ENCODE results near the gene CKLF. TPM values are rescaled to one million over a fixed set of nuclear protein-coding genes. Genes with fewer than 3 reads are reported as not detected.

Gene CKLF
- polyA plus RNA-seq, 1 of the 3 experiments (the other 2 are of a cell fraction) = 211 TPM

GRCh38 chr16:66536525-66536924 is 15.9 kb upstream of the CKLF start:
- Histone ChIP-seq H3K27ac (ENCODE audit: low read depth in 2 of 2, low read length in 1 of 2) (no peak overlapping the region), H3K9me2 (no peaks in the 10 kb centered on the region), H3K9me3 (no peaks in the 10 kb centered on the region), H3K9ac (no peak overlapping the region), H3F3A (replicated peaks; ENCODE audit: insufficient read depth) (no peaks in the 10 kb centered on the region), H3K27me3 (ENCODE audit: insufficient read depth) (no peaks in the 10 kb centered on the region), H3K4me2 (no peak overlapping the region), H3K4me1 (ENCODE audit: control insufficient read depth in 1 of 2, insufficient read depth in 2 of 2, low read depth in 1 of 2, low read length in 1 of 2) (no peaks in the 10 kb centered on the region), H2AFZ (ENCODE audit: low read depth) (no peak overlapping the region), H4K20me1 (ENCODE audit: insufficient read depth) (no peaks in the 10 kb centered on the region), H3K79me2 (ENCODE audit: insufficient read depth) (no peaks in the 10 kb centered on the region), H3K4me3 (ENCODE audit: low read depth in 2 of 2, low read length in 1 of 2) (no peak overlapping the region), H3K36me3 (replicated peaks in 1 of 2; ENCODE audit: control insufficient read depth in 1 of 2, insufficient read depth in 2 of 2, low read length in 1 of 2) (peaks cover 8 to 9% of the 10 kb centered on the region in 2 experiments)
- DNase-seq = no peak
- ChIA-PET CTCF (interaction anchor here (2.4 kb wide), 1 partner anchor 11 kb away, joined by 9 read pairs; no protein-coding TSS in a partner anchor), POLR2A (no interaction called here)
- WGBS (ENCODE audit: low lambda C conversion rate) = 94% methylated on average over 3 of the region's 4 CpGs
- no peak for TF ChIP-seq GABPA (IDR thresholded peaks at IDR 0.05; ENCODE audit: low read depth)
- no peak for TF ChIP-seq YY1 (IDR thresholded peaks at IDR 0.05; ENCODE audit: low read depth)
- no peak for TF ChIP-seq JUND (IDR thresholded peaks at IDR 0.05)
- no peak for TF ChIP-seq TCF12 (IDR thresholded peaks at IDR 0.05)
- TF ChIP-seq POLR2AphosphoS5 (IDR thresholded peaks at IDR 0.05; ENCODE audit: low read depth, low read length) = no peak
- no peak for TF ChIP-seq FOXJ3 (CRISPR knock-in tag; IDR thresholded peaks at IDR 0.05)
- TF ChIP-seq, protein P1, sequence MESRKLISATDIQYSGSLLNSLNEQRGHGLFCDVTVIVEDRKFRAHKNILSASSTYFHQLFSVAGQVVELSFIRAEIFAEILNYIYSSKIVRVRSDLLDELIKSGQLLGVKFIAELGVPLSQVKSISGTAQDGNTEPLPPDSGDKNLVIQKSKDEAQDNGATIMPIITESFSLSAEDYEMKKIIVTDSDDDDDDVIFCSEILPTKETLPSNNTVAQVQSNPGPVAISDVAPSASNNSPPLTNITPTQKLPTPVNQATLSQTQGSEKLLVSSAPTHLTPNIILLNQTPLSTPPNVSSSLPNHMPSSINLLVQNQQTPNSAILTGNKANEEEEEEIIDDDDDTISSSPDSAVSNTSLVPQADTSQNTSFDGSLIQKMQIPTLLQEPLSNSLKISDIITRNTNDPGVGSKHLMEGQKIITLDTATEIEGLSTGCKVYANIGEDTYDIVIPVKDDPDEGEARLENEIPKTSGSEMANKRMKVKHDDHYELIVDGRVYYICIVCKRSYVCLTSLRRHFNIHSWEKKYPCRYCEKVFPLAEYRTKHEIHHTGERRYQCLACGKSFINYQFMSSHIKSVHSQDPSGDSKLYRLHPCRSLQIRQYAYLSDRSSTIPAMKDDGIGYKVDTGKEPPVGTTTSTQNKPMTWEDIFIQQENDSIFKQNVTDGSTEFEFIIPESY (IDR thresholded peaks at IDR 0.05; ENCODE audit: borderline replicate concordance, low read depth) = no peak
- TF ChIP-seq IRF3 (IDR thresholded peaks at IDR 0.05; ENCODE audit: low read depth, low read length) = no peak
- no peak for TF ChIP-seq EZH2phosphoT487 (IDR thresholded peaks at IDR 0.05; ENCODE audit: borderline replicate concordance, low read depth)
- TF ChIP-seq RFX5 (IDR thresholded peaks at IDR 0.05; ENCODE audit: low read length) = no peak
- no peak for TF ChIP-seq RXRA (IDR thresholded peaks at IDR 0.05; ENCODE audit: borderline replicate concordance, low read depth)
- no peak for TF ChIP-seq MAX (IDR thresholded peaks at IDR 0.05; ENCODE audit: low read depth)
- no peak for TF ChIP-seq FOXM1 (IDR thresholded peaks at IDR 0.05; ENCODE audit: low read depth)
- TF ChIP-seq NRF1 (IDR thresholded peaks at IDR 0.05; ENCODE audit: low read depth, low read length) = no peak

DNA sequence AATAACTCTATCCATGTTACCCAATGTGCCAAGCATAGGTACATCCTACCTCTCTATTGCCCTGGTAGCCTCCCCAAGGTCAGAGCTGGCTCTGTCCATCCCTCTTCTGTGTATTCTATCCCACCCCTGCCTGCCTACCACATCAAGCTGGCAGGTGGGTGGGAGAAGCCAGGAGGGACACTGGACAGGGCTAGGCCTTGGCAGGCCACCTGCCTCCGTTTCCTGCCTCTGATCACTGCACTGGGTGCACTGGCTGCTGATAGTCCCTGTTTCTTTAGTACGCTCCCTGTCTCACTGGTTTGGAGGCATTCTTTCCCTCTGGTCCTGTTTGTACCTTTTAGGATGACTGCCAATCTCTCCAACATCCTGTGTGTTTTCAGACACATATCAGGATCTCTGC is 15.1 kb upstream of the CKLF start:
- Histone ChIP-seq H3K36me3 (replicated peaks in 1 of 2; ENCODE audit: control insufficient read depth in 1 of 2, insufficient read depth in 2 of 2, low read length in 1 of 2) (peaks cover 4 to 9% of the 10 kb centered on the region in 2 experiments), H3K9me3 (no peaks in the 10 kb centered on the region), H3K4me1 (ENCODE audit: control insufficient read depth in 1 of 2, insufficient read depth in 2 of 2, low read depth in 1 of 2, low read length in 1 of 2) (no peaks in the 10 kb centered on the region), H3K9ac (no peak overlapping the region), H3K79me2 (ENCODE audit: insufficient read depth) (no peaks in the 10 kb centered on the region), H3F3A (replicated peaks; ENCODE audit: insufficient read depth) (no peaks in the 10 kb centered on the region), H2AFZ (ENCODE audit: low read depth) (no peak overlapping the region), H4K20me1 (ENCODE audit: insufficient read depth) (no peaks in the 10 kb centered on the region), H3K4me2 (no peak overlapping the region), H3K4me3 (ENCODE audit: low read depth in 2 of 2, low read length in 1 of 2) (no peak overlapping the region), H3K27me3 (ENCODE audit: insufficient read depth) (no peaks in the 10 kb centered on the region), H3K27ac (ENCODE audit: low read depth in 2 of 2, low read length in 1 of 2) (no peak overlapping the region), H3K9me2 (no peaks in the 10 kb centered on the region)
- no peak for TF ChIP-seq RXRA (IDR thresholded peaks at IDR 0.05; ENCODE audit: borderline replicate concordance, low read depth)
- TF ChIP-seq JUND (IDR thresholded peaks at IDR 0.05) = no peak
- no peak for TF ChIP-seq MXI1 (IDR thresholded peaks at IDR 0.05; ENCODE audit: low read depth, low read length)
- no peak for TF ChIP-seq TAF1 (IDR thresholded peaks at IDR 0.05; ENCODE audit: borderline replicate concordance, low read depth, low read length)
- TF ChIP-seq, protein P1 (IDR thresholded peaks at IDR 0.05; ENCODE audit: borderline replicate concordance, low read depth) = no peak
- no peak for TF ChIP-seq RCOR1 (IDR thresholded peaks at IDR 0.05; ENCODE audit: low read length)
- no peak for TF ChIP-seq CHD2 (IDR thresholded peaks at IDR 0.05; ENCODE audit: low read length, partially characterized antibody)
- TF ChIP-seq CTCF (IDR thresholded peaks at IDR 0.05) = no peak
- TF ChIP-seq YY1 (IDR thresholded peaks at IDR 0.05; ENCODE audit: low read depth) = no peak
- TF ChIP-seq TEAD4 (IDR thresholded peaks at IDR 0.05; ENCODE audit: borderline replicate concordance, insufficient read depth) = no peak
- no peak for DNase-seq
- 100% methylated on average over 2 of the region's 2 CpGs for WGBS (ENCODE audit: low lambda C conversion rate)
- ChIA-PET CTCF (interaction anchor here (2.4 kb wide), 1 partner anchor 11 kb away, joined by 9 read pairs; no protein-coding TSS in a partner anchor), POLR2A (no interaction called here)

Measured in SK-N-SH (cell line).